Testis (tissue), 2 donors: ENCODE measurements around the gene PSMB7.

Experiments used
- CTCF ChIP-seq, 3 experiments: fragments of 450-650 bp in 2 of 3; fragments of 200-600 bp in 1 of 3; sonication (generic) in 1 of 3; IDR thresholded peaks; one replicate each; pipeline ENCODE4 v1.5.1; 2016 to 2019; ENCODE audit warnings: antibody characterized with exemption in 3 of 3, mild to moderate bottlenecking in 2 of 3, moderate library complexity in 1 of 3
- POLR2A ChIP-seq: fragments of 450-650 bp; IDR thresholded peaks from one replicate; pipeline ENCODE4 v1.6.1; 2017; ENCODE audit warnings: antibody characterized with exemption, mild to moderate bottlenecking, moderate library complexity

GRCh38 chr9:124349267-124349666 is 66.0 kb downstream of the PSMB7 start:
- no peak for TF ChIP-seq CTCF (IDR thresholded peaks at IDR 0.05)
- TF ChIP-seq POLR2A = no peak
